ENCODE data around the gene ZMYND15. TPM values are rescaled to one million over a fixed set of nuclear protein-coding genes. Genes with fewer than 3 reads are reported as not detected.
"Not testable (repeated sequence)": the region's sequence is repeated elsewhere in the genome, so short reads cannot be mapped to it uniquely, and the experiment has no call there.

ZMYND15 gene
- total RNA-seq, 1 donor from 2014 or later: under 0.01 TPM

- no peak for FAIRE-seq
- DNase-seq (ENCODE audit: low read depth): no peak
- no peaks in the 10 kb centered on the region for H3K27me3 ChIP-seq (ENCODE audit: control insufficient read depth, insufficient read depth, low read length)
- peaks cover 1% of the 10 kb centered on the region for H3K36me3 ChIP-seq (ENCODE audit: control insufficient read depth, insufficient read depth, low read length)
- H3K4me3 ChIP-seq (ENCODE audit: low read depth, low read length): no peak overlapping the region
- TF ChIP-seq CTCF (IDR thresholded peaks at IDR 0.05; ENCODE audit: insufficient read depth, low read length, severe bottlenecking): no peak
Observed at GRCh38 chr17:4696437-4696805, 43.2 kb upstream of the ZMYND15 start.

GRCh38 chr17:4699401-4700056, 40.1 kb upstream of the ZMYND15 start:
- not testable (repeated sequence) for FAIRE-seq; H3K27me3 ChIP-seq (ENCODE audit: control insufficient read depth, insufficient read depth, low read length)

GRCh38 chr17:4701116-4701515, 38.5 kb upstream of the ZMYND15 start:
- H3K27me3 ChIP-seq (ENCODE audit: control insufficient read depth, insufficient read depth, low read length): no peaks in the 10 kb centered on the region
- DNase-seq (ENCODE audit: low read depth) (no peak), FAIRE-seq (no peak)
- no peak overlapping the region for H3K4me3 ChIP-seq (ENCODE audit: low read depth, low read length)
- TF ChIP-seq CTCF (IDR thresholded peaks at IDR 0.05; ENCODE audit: insufficient read depth, low read length, severe bottlenecking): no peak
- H3K36me3 ChIP-seq (ENCODE audit: control insufficient read depth, insufficient read depth, low read length): no peaks in the 10 kb centered on the region

More at GRCh38 chr17:4699401-4700056, 40.1 kb upstream of the ZMYND15 start:
- DNase-seq (ENCODE audit: low read depth); H3K4me3 ChIP-seq (ENCODE audit: low read depth, low read length); H3K36me3 ChIP-seq (ENCODE audit: control insufficient read depth, insufficient read depth, low read length): not testable (repeated sequence)

GRCh38 chr17:4703330-4703691, 36.3 kb upstream of the ZMYND15 start:
- peak overlapping the region; percentile 72 for H3K4me3 ChIP-seq (ENCODE audit: low read depth, low read length)
- no peaks in the 10 kb centered on the region for H3K36me3 ChIP-seq (ENCODE audit: control insufficient read depth, insufficient read depth, low read length)
- FAIRE-seq: no peak
- peak; percentile 10 for DNase-seq (ENCODE audit: low read depth)
- TF ChIP-seq CTCF (IDR thresholded peaks at IDR 0.05; ENCODE audit: insufficient read depth, low read length, severe bottlenecking): no peak
- no peaks in the 10 kb centered on the region for H3K27me3 ChIP-seq (ENCODE audit: control insufficient read depth, insufficient read depth, low read length)

- not testable (repeated sequence) for H3K36me3 ChIP-seq (ENCODE audit: control insufficient read depth, insufficient read depth, low read length); DNase-seq (ENCODE audit: low read depth); FAIRE-seq; H3K27me3 ChIP-seq (ENCODE audit: control insufficient read depth, insufficient read depth, low read length)
- peak overlapping the region; percentile 72 for H3K4me3 ChIP-seq (ENCODE audit: low read depth, low read length)
Observed at GRCh38 chr17:4704574-4704907, 35.1 kb upstream of the ZMYND15 start.

GRCh38 chr17:4704991-4705390, 34.6 kb upstream of the ZMYND15 start:
- FAIRE-seq (no peak), DNase-seq (ENCODE audit: low read depth) (no peak)
- Histone ChIP-seq H3K36me3 (ENCODE audit: control insufficient read depth, insufficient read depth, low read length) (no peaks in the 10 kb centered on the region), H3K27me3 (ENCODE audit: control insufficient read depth, insufficient read depth, low read length) (no peaks in the 10 kb centered on the region), H3K4me3 (ENCODE audit: low read depth, low read length) (no peak overlapping the region)
- no peak for TF ChIP-seq CTCF (IDR thresholded peaks at IDR 0.05; ENCODE audit: insufficient read depth, low read length, severe bottlenecking)

GRCh38 chr17:4706121-4706520, 33.5 kb upstream of the ZMYND15 start:
- Histone ChIP-seq H3K27me3 (ENCODE audit: control insufficient read depth, insufficient read depth, low read length) (no peaks in the 10 kb centered on the region), H3K4me3 (ENCODE audit: low read depth, low read length) (no peak overlapping the region), H3K36me3 (ENCODE audit: control insufficient read depth, insufficient read depth, low read length) (no peaks in the 10 kb centered on the region)
- DNase-seq (ENCODE audit: low read depth) (peak; percentile 20), FAIRE-seq (peak; percentile 50)
- no peak for TF ChIP-seq CTCF (IDR thresholded peaks at IDR 0.05; ENCODE audit: insufficient read depth, low read length, severe bottlenecking)

Measured in bronchial epithelial cell (primary cell).